NCI-H2196 (cell line): Measurements from ENCODE around the gene HEXD.
A peak's percentile ranks its signal among the peaks of the same experiment; 100 is the strongest.
"Not testable (repeated sequence)": the region's sequence is repeated elsewhere in the genome, so short reads cannot be mapped to it uniquely, and the experiment has no call there.

Source experiments
- DNase-seq: peaks from one replicate; lab custom pipeline; 2025; ENCODE audit not compliant: unreplicated experiment; lab: John Stamatoyannopoulos, UW

HEXD gene

GRCh38 chr17:82439829-82440365, 21.8 kb downstream of the HEXD start:
- DNase-seq: no peak

DNA sequence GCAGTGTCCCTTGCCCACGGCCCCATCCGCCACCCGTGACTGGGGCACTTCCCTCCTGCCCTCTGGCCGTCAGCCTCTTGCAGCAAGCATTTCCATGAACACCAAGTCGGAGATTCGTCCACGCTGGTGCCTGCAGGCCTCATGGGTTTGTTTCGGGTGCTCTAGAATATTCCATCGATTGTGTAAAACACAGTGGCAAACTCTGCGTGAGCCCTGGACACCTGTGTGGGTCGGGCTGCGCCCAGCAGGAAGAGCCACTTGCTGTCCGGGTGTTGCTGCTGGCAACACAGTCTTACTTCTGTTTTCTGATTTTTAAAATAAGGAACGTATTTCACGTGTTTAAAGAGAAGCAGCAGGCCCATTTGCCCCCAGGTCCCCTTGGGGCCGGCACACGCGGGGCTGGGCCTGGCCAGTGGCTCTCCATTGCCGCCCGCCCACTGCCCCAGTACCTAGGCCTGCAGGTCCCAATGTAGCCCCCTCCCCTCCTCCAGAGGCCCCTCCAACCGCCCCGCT, 22.4 kb downstream of the HEXD start:
- DNase-seq: no peak

- DNase-seq: peak; percentile 41
Measured at GRCh38 chr17:82440991-82441627, 23.0 kb downstream of the HEXD start.

DNA sequence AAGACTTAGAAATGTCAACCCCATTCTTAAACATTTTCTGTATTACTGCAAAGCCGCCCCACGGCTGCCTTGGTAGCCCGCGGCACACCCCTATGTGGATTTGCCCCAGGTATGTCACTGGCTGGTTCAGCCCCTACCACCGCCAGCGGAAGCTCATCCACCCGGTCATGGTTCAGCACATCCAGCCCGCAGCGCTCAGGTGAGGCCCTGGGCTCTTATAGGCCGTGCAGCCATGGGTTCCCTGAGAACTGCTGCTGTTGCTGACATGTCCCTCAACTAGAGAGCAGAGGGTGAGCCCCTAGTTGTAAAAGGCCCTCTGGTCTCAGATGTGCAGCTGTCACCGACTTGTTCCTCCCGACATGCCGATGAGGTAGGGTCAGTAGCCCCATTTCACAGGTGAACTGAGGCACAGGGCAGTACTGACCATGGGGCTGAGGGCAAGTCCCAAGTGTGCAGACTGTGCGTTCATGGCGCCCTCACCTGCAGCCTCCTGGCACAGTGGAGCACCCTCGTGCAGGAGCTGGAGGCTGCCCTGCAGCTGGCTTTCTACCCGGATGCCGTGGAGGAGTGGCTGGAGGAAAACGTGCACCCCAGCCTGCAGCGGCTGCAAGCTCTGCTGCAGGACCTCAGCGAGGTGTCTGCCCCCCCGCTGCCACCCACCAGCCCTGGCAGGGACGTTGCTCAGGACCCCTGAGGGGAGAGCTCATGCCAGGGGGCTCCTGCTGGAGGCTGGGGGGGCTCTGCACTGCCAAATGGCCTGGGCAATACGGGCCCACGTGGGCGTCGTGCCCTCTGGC, 23.7 kb downstream of the HEXD start:
- DNase-seq: no peak

DNA sequence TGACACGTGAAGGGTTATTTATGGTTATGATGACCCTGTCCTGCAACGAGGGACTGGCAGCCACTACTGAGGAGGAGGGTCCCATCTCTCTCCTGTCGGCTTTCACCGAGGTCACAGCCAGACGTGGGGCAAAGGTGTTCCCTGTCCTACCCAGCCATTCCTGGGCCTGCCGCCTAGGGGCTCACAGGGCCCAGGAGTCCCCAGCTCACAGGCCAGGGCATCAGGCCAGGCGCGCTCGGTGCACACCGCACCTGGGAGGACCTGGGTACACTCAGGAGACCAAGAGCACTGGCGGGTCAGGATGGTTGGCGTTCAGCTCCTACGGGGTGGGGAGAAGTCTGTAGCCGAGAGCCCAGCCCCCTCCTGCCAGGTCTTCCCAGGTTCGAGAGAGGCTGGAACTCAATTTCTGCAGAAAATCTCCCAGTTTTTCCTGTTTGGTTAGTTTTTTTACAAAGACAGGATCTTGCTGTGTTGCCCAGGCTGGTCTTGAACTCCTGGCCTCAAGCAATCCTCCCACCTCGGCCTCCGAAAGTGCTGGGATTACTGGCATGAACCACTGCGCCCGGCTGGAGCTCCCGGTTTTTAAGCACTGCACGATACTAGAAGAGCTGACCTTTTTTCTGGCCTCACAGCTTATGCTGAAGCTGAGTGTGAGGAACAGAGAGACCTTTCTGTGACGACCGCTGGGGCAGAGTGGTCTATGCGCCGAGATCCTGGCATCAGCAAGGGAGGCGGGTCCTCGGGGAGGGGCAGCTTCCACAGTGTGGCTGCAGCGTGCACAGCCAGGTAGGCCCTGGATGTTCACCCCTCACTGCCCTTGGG, 24.7 kb downstream of the HEXD start:
- no peak for DNase-seq

DNA sequence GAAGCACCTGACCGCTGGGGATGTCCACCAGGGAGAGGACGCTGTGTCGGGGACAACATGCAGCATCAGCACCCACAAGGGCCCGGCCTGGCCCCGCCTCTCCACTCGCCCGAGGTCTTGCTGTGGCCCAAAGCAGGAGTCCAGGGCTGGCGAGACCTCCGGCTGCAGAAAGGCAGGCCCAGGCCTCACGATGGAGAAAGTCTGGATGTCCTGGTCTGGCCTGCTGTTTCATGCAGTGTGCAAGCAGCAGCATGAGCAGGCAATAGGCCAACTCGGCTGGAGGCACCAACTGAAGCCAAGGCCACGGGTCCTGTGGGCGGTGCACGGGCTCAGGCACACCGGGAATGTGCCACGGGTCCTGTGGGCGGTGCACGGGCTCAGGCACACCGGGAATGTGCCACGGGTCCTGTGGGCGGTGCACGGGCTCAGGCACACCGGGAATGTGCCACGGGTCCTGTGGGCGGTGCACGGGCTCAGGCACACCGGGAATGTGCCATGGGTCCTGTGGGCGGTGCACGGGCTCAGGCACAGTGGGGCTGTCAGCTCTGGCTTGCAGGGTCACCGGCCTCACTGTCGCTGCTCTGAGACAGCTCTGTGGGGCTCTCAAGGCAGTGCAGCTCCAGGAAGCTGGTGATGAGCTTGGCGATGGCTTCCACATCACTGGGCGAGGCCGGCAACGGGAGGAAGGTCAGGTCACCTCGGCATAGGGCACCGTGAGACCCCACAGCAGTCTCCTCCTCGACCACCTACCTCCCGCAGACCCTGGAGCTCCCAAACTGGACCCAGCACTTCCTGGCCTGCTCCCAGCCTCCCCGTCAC, 25.5 kb downstream of the HEXD start:
- no peak for DNase-seq

- no peak for DNase-seq
Measured at GRCh38 chr17:82444284-82444893, 26.2 kb downstream of the HEXD start.

DNA sequence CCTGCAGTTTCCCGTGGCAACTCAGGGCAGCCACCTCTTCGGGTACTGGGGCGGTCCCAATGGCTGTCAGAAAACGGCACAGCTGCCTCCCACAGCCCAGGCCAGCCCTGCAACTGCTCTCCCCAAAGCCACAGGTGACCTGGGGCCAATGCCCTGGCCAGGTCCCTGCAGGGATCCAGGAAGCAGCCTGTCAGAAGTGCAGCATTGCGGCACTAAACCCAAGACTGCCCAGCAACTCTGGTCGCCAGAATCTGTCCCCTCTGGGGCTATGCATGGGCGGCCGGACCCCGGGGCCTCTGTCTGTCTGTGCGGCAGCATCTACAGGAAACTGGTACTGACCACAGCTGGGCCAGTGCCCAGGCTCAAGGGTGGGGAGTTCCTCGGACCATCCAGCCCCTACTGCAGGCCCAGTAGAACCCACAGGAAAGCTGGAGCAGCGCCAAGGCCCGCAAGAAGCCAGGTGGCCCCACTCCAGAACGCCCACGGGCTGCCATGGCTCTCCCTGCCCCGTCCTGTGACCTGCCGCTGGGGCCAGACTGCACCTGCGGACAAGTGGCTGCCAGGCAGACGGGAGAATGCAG, 26.9 kb downstream of the HEXD start:
- DNase-seq: peak; percentile 56

- DNase-seq: no peak
Measured at GRCh38 chr17:82445542-82445941, 27.4 kb downstream of the HEXD start.

DNA sequence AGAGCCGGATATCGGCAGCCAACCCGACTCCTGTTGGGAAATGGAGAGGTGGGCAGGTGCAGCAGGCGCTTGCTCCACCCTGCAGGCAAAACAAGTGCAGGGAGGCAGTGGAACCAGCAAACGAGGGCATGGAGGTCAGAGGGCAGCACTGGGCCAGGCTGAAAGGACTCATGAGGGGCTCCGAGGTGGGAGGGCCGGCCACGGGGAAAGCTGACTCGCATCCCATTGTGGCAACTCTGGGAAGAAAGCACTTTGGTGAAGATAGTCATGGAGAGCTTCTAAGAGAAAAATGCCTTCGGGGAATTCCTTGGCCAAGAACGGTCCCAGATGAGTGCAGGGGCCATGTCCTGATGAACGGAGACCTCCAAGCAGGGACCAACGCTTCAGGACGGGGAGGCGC, 28.0 kb downstream of the HEXD start:
- DNase-seq: no peak

- no peak for DNase-seq
Measured at GRCh38 chr17:82446649-82447048, 28.5 kb downstream of the HEXD start.

DNA sequence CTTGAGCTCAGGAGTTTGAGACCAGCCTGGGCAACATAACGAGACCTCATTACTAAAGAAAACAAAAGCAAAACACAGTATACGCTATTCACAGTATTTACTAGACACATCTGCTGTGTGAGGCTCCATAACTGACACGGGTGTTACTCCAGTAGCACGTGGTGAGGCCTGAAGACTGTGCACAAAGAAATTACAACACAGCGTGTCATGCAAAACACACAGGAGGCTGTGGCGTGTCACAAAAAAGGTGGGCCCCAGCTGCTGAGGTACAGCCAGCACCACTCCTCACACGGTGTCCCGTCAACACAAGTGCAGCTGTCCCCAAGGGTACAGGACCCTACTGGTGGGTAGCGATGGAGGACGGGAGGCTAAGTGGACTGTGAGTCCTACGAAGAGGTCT, 29.7 kb downstream of the HEXD start:
- no peak for DNase-seq

- no peak for DNase-seq
Measured at GRCh38 chr17:82449131-82449882, 31.2 kb downstream of the HEXD start.

DNA sequence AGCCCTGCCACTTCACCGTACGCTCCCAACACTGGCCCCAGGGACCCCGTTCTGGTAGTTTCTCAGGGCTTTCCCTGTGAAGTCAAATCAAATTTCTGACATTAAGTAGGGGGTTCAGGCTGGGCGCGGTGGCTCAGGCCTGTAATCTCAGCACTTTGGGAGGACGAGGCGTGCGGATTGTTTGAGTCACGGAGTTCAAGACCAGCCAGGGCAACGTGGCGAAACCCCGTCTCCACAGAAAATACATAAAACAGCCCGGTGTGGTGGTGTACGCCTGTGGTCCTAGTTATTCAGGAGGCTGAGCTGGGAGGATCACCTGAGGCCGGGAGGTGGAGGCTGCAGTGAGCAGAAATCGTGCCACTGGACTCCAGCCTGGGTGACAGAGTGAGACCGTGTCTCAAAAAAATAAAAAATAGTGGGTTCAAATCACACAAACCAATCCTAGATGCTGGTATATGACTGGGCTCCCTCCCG, 31.8 kb downstream of the HEXD start:
- no peak for DNase-seq

GRCh38 chr17:82450357-82451106, 32.4 kb downstream of the HEXD start, which contains the start of gene CYBC1:
Gene CYBC1 (minus strand): TSS chr17:82450752. CDS start chr17:82449254, 1,498 bp downstream.
- DNase-seq: peak; percentile 98

- no peak for DNase-seq
Measured at GRCh38 chr17:82452162-82452561, 34.0 kb downstream of the HEXD start.

GRCh38 chr17:82453151-82453550, 35.0 kb downstream of the HEXD start:
- DNase-seq: not testable (repeated sequence)

GRCh38 chr17:82453706-82454105, 35.6 kb downstream of the HEXD start:
- DNase-seq: not testable (repeated sequence)
